LNCAP (cell line): Measurements from ENCODE around the gene CAMK2B.

Source experiments
- CTCF ChIP-seq: fragments of 450-650 bp; IDR thresholded peaks from 2 replicates; pipeline ENCODE4 v1.5.1; 2017; ENCODE audit warnings: mild to moderate bottlenecking

Gene CAMK2B

GRCh38 chr7:44322631-44323363 lies 2.6 kb downstream of the CAMK2B start:
- TF ChIP-seq CTCF: no peak

- TF ChIP-seq CTCF: no peak
Measured at GRCh38 chr7:44321796-44322195, 3.6 kb downstream of the CAMK2B start.

- TF ChIP-seq CTCF: no peak
Measured at GRCh38 chr7:44320794-44321371, 4.5 kb downstream of the CAMK2B start.

- no peak for TF ChIP-seq CTCF
Measured at GRCh38 chr7:44320141-44320540, 5.3 kb downstream of the CAMK2B start.

- TF ChIP-seq CTCF: no peak
Measured at GRCh38 chr7:44318332-44318731, 7.1 kb downstream of the CAMK2B start.

- TF ChIP-seq CTCF: no peak
Measured at GRCh38 chr7:44315301-44315903, 10.0 kb downstream of the CAMK2B start.

- no peak for TF ChIP-seq CTCF
Measured at GRCh38 chr7:44313621-44314031, 11.8 kb downstream of the CAMK2B start.
